GM12878 (cell line): ENCODE data around the gene ZNF462. TPM values are rescaled to one million over a fixed set of nuclear protein-coding genes. Genes with fewer than 3 reads are reported as not detected.
A peak's percentile ranks its signal among the peaks of the same experiment; 100 is the strongest.

Source experiments
- DPF2 ChIP-seq: fragments of 450-650 bp; IDR thresholded peaks from 2 replicates; pipeline ENCODE4 v1.6.1; 2017; ENCODE audit warnings: mild to moderate bottlenecking
- EGR1 ChIP-seq, 2 experiments: IDR thresholded peaks; 1 replicate in 1 of 2; 2 replicates in 1 of 2; pipeline ENCODE4 v1.6.1; 2011 to 2012; ENCODE audit warnings: low read depth in 2 of 2, low read length in 2 of 2, borderline replicate concordance in 1 of 2, mild to moderate bottlenecking in 1 of 2, moderate library complexity in 1 of 2
- IKZF1 ChIP-seq: fragments of 450-650 bp; conservative IDR thresholded peaks from 2 replicates; pipeline ENCODE4 v1.6.1; 2017; ENCODE audit warnings: antibody characterized with exemption, mild to moderate bottlenecking
- MTA3 ChIP-seq: IDR thresholded peaks from 2 replicates; pipeline ENCODE4 v1.6.1; 2012; ENCODE audit warnings: low read length, inconsistent platforms, borderline replicate concordance
- MXI1 ChIP-seq: fragments of 150-350 bp; IDR thresholded peaks from 2 replicates; pipeline ENCODE4 v1.6.1; 2011; ENCODE audit warnings: low read depth, mild to moderate bottlenecking, inconsistent platforms, low read length, improper control_type of control experiment
- NFIC ChIP-seq: IDR thresholded peaks from 2 replicates; pipeline ENCODE4 v1.6.1; 2012; ENCODE audit warnings: low read depth, mild to moderate bottlenecking, inconsistent platforms, low read length, moderate library complexity
- SIX5 ChIP-seq: IDR thresholded peaks from 2 replicates; pipeline ENCODE4 v1.6.1; 2011; ENCODE audit warnings: mild to moderate bottlenecking, low read depth, low read length, moderate library complexity; ENCODE audit not compliant: severe bottlenecking
- polyA plus RNA-seq, 11 experiments: library from polyadenylated mRNA; depleted of rRNA in 4 of 11; unstranded in 6 of 11; stranded (reverse) in 5 of 11; fragments of >200 nt; fragmentation: Nextera tagmentation in 4 of 11; fragmentation: Illumina TruSeq in 1 of 11; extraction: Ambion mirVana in 4 of 11; extraction: Trizol in 1 of 11; gene quantifications; 1 replicate in 1 of 11; 2 replicates in 10 of 11; pipeline versions ENCODE4 v1.2.1 to v1.2.3, GENCODE V29; 2011 to 2016; ENCODE audit warnings: inconsistent platforms in 2 of 11, missing spikeins in 2 of 11, low read depth in 1 of 11
- total RNA-seq, 4 experiments: library from RNA; depleted of rRNA in 3 of 4; stranded (reverse); fragments of >200 nt in 3 of 4; fragmentation: Illumina TruSeq in 1 of 4; extraction: Trizol in 1 of 4; gene quantifications; 2 replicates each; pipeline versions ENCODE4 v1.2.1 to v1.2.3, GENCODE V29; 2013 to 2021
- TF ChIP-seq, protein P1 (sequence below): IDR thresholded peaks from 2 replicates; pipeline ENCODE4 v1.6.1; 2012; ENCODE audit warnings: low read depth, low read length, improper control_type of control experiment
- TF ChIP-seq, protein P2 (sequence below): fragments of 450-650 bp; IDR thresholded peaks from 2 replicates; pipeline ENCODE4 v1.6.1; 2014; ENCODE audit warnings: mild to moderate bottlenecking
- TF ChIP-seq, protein P3 (sequence below), 3 experiments: IDR thresholded peaks in 2 of 3; conservative IDR thresholded peaks in 1 of 3; 2 replicates each; pipeline ENCODE4 v1.5.1; 2011; ENCODE audit warnings: low read depth in 3 of 3, low read length in 3 of 3, mild to moderate bottlenecking in 3 of 3, control low read depth in 2 of 3, moderate library complexity in 2 of 3, inconsistent platforms in 1 of 3, mixed read lengths in 1 of 3; ENCODE audit not compliant: control insufficient read depth in 2 of 3, insufficient read depth in 1 of 3; ENCODE audit errors: extremely low read depth in 1 of 3

Gene ZNF462
- total and polyA plus RNA-seq, 10 of the 15 experiments (the other 5 are each of a cell fraction or from before 2014, with no cell fraction given) = 0.27 to 13.7 (median 0.55) TPM

DNA sequence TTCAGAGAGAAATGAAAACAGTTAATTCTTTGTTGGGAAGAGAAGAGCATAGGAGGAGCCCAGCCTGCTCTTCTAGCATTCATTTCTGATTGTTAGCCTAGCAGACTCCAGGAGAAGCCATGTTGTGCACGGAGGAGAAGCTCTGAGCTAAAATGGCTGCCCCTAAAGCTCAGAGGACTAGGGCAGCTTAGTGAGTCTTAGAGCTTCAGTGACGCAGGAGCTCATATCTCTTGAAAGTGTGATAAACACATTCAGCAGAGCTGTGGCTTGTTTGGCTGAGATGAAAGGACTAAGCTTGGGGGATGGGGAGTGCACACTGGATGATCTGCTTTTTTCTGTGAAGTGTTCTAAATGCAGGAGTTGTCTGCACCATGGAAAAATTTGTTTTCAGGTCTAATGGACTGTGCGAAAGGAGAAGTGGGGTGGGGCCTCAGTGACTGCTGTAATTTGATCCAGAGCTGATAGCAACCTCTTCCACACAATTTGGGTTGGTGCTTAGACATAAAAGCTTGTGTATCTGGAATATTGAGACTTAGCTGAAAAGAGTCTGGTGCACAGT lies 58.5 kb downstream of the ZNF462 start (continued):
- no peak for TF ChIP-seq NFIC
- TF ChIP-seq SIX5 = no peak
- TF ChIP-seq DPF2 = 0 out of 2 replicates have a peak, but pooled peaks have one; percentile 21
- TF ChIP-seq, protein P1, sequence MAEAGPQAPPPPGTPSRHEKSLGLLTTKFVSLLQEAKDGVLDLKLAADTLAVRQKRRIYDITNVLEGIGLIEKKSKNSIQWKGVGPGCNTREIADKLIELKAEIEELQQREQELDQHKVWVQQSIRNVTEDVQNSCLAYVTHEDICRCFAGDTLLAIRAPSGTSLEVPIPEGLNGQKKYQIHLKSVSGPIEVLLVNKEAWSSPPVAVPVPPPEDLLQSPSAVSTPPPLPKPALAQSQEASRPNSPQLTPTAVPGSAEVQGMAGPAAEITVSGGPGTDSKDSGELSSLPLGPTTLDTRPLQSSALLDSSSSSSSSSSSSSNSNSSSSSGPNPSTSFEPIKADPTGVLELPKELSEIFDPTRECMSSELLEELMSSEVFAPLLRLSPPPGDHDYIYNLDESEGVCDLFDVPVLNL = no peak
- TF ChIP-seq, protein P2, sequence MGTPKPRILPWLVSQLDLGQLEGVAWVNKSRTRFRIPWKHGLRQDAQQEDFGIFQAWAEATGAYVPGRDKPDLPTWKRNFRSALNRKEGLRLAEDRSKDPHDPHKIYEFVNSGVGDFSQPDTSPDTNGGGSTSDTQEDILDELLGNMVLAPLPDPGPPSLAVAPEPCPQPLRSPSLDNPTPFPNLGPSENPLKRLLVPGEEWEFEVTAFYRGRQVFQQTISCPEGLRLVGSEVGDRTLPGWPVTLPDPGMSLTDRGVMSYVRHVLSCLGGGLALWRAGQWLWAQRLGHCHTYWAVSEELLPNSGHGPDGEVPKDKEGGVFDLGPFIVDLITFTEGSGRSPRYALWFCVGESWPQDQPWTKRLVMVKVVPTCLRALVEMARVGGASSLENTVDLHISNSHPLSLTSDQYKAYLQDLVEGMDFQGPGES = no peak
- TF ChIP-seq, protein P3, sequence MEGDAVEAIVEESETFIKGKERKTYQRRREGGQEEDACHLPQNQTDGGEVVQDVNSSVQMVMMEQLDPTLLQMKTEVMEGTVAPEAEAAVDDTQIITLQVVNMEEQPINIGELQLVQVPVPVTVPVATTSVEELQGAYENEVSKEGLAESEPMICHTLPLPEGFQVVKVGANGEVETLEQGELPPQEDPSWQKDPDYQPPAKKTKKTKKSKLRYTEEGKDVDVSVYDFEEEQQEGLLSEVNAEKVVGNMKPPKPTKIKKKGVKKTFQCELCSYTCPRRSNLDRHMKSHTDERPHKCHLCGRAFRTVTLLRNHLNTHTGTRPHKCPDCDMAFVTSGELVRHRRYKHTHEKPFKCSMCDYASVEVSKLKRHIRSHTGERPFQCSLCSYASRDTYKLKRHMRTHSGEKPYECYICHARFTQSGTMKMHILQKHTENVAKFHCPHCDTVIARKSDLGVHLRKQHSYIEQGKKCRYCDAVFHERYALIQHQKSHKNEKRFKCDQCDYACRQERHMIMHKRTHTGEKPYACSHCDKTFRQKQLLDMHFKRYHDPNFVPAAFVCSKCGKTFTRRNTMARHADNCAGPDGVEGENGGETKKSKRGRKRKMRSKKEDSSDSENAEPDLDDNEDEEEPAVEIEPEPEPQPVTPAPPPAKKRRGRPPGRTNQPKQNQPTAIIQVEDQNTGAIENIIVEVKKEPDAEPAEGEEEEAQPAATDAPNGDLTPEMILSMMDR (IDR thresholded peaks at IDR 0.05 in 2 of 3, conservative IDR thresholded peaks at IDR 0.05 in 1 of 3; ENCODE audit: control insufficient read depth in 2 of 3, extremely low read depth in 1 of 3, insufficient read depth in 1 of 3, low read depth in 3 of 3, low read length in 3 of 3) = no peak
- TF ChIP-seq MTA3 = no peak
- TF ChIP-seq EGR1 (IDR thresholded peaks at IDR 0.05; ENCODE audit: borderline replicate concordance in 1 of 2, low read depth in 2 of 2, low read length in 2 of 2) = no peak
- TF ChIP-seq IKZF1 = peak; percentile 54; the same call in 1 of the 2 replicates
- TF ChIP-seq MXI1 = peak; percentile 35; the same call in 1 of the 2 replicates
